ENCODE measurements around the gene BZW2.
A peak's percentile ranks its signal among the peaks of the same experiment; 100 is the strongest.

BZW2 gene
- total RNA-seq, result 23.1 to 79.1 (median 25.0) reads per million in 4 experiments

GRCh38 chr7:16645593-16646471 lies at the start of gene BZW2, which contains the start of gene ANKMY2:
TSS of gene BZW2 (plus strand) at chr7:16646181. CDS start at chr7:16665444, 19,263 bp downstream.
TSS of gene ANKMY2 (minus strand) at chr7:16645754. CDS start at chr7:16645573, 181 bp downstream.
- DNase-seq, result peak; percentile 81

- DNase-seq, result no peak
These were observed 48.0 kb upstream of the BZW2 start for GRCh38 chr7:16598015-16598414.

- no peak for DNase-seq
These were observed 46.1 kb upstream of the BZW2 start for GRCh38 chr7:16599860-16600259.

GRCh38 chr7:16603633-16604032 lies 42.3 kb upstream of the BZW2 start:
- DNase-seq, result no peak

- no peak for DNase-seq
These were observed 41.9 kb upstream of the BZW2 start for GRCh38 chr7:16604054-16604453.

- no peak for DNase-seq
These were observed 39.3 kb upstream of the BZW2 start for GRCh38 chr7:16606704-16607103.

GRCh38 chr7:16609842-16610450 lies 36.0 kb upstream of the BZW2 start:
- no peak for DNase-seq

- DNase-seq, result no peak
These were observed 34.3 kb upstream of the BZW2 start for GRCh38 chr7:16611711-16612110.

GRCh38 chr7:16615228-16615627 lies 30.8 kb upstream of the BZW2 start:
- DNase-seq, result no peak

GRCh38 chr7:16616122-16616521 lies 29.9 kb upstream of the BZW2 start:
- no peak for DNase-seq

- DNase-seq, result no peak
These were observed 29.4 kb upstream of the BZW2 start for GRCh38 chr7:16616542-16616941.

- DNase-seq, result no peak
These were observed 26.0 kb upstream of the BZW2 start for GRCh38 chr7:16619979-16620408.

GRCh38 chr7:16626388-16626787 lies 19.6 kb upstream of the BZW2 start:
- DNase-seq, result no peak

- DNase-seq, result no peak
These were observed 18.7 kb upstream of the BZW2 start for GRCh38 chr7:16627236-16627635.

GRCh38 chr7:16630654-16631053 lies 15.3 kb upstream of the BZW2 start:
- DNase-seq, result no peak

- DNase-seq, result no peak
These were observed 11.7 kb upstream of the BZW2 start for GRCh38 chr7:16634271-16634738.

GRCh38 chr7:16636555-16637101 lies 9.4 kb upstream of the BZW2 start:
- DNase-seq, result no peak

GRCh38 chr7:16637379-16637778 lies 8.6 kb upstream of the BZW2 start:
- no peak for DNase-seq

GRCh38 chr7:16638282-16639280 lies 7.4 kb upstream of the BZW2 start:
- DNase-seq, result no peak

GRCh38 chr7:16644157-16644556 lies 1.8 kb upstream of the BZW2 start:
- DNase-seq, result no peak

GRCh38 chr7:16644636-16645592 lies 1.1 kb upstream of the BZW2 start:
- peak; percentile 52 for DNase-seq
